Astrocyte (in vitro differentiated cells and primary cell): Measurements from ENCODE around the gene TSPAN17.

Source experiments
- CTCF ChIP-seq: IDR thresholded peaks from 2 replicates; pipeline ENCODE4 v1.5.1; 2011; ENCODE audit warnings: low read depth, mild to moderate bottlenecking, inconsistent platforms, low read length, moderate library complexity; ENCODE audit not compliant: insufficient read depth
- EZH2 ChIP-seq: IDR thresholded peaks from 2 replicates; pipeline ENCODE4 v1.6.1; 2012; ENCODE audit warnings: mild to moderate bottlenecking, low read length, inconsistent platforms; ENCODE audit not compliant: insufficient read depth

- TF ChIP-seq CTCF = no peak
- no peak for TF ChIP-seq EZH2
Measured at GRCh38 chr5:176660530-176660859, 13.2 kb downstream of the TSPAN17 start.
